ENCODE measurements around the gene DAGLA.

DNA sequence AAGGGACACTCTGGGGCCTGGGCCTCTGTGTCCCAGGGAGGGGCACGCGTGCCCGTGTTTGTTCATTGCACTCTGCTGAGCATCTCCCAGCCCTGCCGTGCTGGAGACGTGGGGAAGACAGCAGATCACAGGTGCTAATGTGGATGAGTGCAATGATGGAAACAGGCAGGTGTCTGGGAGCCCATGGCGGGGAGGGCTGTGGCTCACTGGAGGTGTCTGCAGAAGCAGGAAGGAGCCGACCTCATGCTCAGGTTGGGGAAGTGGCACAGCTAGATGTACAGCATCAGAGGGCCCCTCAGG is 104.3 kb downstream of the DAGLA start:
- TF ChIP-seq, protein P1, sequence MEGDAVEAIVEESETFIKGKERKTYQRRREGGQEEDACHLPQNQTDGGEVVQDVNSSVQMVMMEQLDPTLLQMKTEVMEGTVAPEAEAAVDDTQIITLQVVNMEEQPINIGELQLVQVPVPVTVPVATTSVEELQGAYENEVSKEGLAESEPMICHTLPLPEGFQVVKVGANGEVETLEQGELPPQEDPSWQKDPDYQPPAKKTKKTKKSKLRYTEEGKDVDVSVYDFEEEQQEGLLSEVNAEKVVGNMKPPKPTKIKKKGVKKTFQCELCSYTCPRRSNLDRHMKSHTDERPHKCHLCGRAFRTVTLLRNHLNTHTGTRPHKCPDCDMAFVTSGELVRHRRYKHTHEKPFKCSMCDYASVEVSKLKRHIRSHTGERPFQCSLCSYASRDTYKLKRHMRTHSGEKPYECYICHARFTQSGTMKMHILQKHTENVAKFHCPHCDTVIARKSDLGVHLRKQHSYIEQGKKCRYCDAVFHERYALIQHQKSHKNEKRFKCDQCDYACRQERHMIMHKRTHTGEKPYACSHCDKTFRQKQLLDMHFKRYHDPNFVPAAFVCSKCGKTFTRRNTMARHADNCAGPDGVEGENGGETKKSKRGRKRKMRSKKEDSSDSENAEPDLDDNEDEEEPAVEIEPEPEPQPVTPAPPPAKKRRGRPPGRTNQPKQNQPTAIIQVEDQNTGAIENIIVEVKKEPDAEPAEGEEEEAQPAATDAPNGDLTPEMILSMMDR (IDR thresholded peaks at IDR 0.05): no peak
- TF ChIP-seq POLR2A (IDR thresholded peaks at IDR 0.05): no peak
- TF ChIP-seq POLR2AphosphoS5 (IDR thresholded peaks at IDR 0.05): no peak
- TF ChIP-seq EP300 (IDR thresholded peaks at IDR 0.05): no peak

Data from gastroesophageal sphincter (tissue), 3 donors.